HS-5 (cell line): ENCODE data around the gene DCLK2.
"Not testable (repeated sequence)": the region's sequence is repeated elsewhere in the genome, so short reads cannot be mapped to it uniquely, and the experiment has no call there.

Experiments used
- DNase-seq: peaks from one replicate; pipeline ENCODE4 v3.0.0-alpha.2; 2012; ENCODE audit warnings: low read depth

Gene DCLK2

GRCh38 chr4:150155391-150155790, 77.1 kb downstream of the DCLK2 start:
- DNase-seq = no peak

GRCh38 chr4:150156543-150156942, 78.3 kb downstream of the DCLK2 start:
- no peak for DNase-seq

- no peak for DNase-seq
Observed at GRCh38 chr4:150158041-150158440, 79.8 kb downstream of the DCLK2 start.

- no peak for DNase-seq
Observed at GRCh38 chr4:150160473-150160872, 82.2 kb downstream of the DCLK2 start.

GRCh38 chr4:150161109-150161508, 82.9 kb downstream of the DCLK2 start:
- DNase-seq = no peak

GRCh38 chr4:150162020-150162419, 83.8 kb downstream of the DCLK2 start:
- DNase-seq = not testable (repeated sequence)

DNA sequence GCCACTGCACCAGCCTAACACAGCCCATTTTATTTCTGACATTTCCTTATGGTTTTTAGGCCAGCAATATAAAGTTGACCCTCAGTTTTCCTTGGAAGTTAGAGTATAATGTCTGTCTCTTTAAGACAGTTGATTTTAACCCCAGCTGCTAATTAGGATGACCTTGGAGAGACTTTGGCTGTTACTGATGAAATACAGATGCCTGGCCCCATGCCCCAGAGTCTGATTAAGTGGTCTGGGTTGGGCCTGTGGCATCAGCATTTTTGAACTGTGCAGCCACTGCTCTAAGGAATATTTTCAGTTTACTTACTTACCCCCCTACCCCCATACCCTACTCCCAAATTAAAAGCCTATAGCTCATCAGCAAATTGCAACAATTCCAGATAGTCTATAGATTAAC, 85.8 kb downstream of the DCLK2 start:
- no peak for DNase-seq

DNA sequence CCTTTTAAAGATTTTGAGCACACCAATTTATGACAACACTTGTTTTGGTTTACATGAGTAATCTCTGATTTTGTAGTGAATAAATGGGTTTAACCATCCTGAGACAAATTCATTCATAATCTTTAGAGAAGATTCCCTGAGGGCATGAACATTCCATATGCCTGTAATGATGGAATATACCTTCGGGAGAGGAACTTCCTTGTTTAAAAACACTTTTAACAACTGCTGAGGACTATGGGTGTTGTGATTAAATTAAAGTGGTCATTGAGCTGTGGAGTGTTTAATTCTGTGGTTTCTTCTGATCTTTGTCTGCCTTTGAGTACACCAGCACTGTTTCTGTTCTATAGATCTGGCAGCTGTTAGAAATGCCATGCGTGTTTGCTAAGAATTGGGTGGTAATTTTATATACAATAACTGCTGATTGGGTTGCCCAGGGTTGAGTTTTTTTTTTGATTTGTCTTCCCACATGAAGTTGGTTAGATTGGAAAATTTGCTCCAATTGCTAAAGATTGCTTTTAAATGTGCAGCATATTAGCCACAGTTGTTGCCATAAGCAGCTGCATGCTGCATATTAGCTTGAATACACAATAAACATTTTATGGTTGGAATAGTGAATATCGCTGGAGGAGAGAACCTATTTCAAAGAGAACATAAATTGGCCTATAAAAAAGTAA, 86.8 kb downstream of the DCLK2 start:
- no peak for DNase-seq

DNA sequence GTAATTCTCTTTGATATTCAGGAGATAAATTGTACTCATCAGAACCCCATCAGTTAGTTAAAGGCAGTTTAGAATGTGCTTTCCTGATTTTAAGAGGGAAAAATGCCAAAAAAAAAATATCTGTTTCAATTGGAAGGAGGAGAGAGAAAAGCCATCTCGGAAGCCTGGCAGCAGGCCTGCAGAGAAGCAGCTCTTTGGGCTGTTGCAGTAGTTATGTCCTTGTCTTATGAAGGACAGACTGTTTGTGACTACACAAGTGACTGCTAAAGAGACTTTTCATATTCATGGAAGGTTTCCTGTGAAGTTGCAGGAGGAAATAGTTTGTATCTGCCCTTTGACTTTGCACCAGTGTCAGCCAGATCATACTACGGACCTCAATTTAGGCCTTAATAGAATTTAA, 88.8 kb downstream of the DCLK2 start:
- no peak for DNase-seq

- DNase-seq = no peak
Observed at GRCh38 chr4:150173432-150173861, 95.2 kb downstream of the DCLK2 start.

DNA sequence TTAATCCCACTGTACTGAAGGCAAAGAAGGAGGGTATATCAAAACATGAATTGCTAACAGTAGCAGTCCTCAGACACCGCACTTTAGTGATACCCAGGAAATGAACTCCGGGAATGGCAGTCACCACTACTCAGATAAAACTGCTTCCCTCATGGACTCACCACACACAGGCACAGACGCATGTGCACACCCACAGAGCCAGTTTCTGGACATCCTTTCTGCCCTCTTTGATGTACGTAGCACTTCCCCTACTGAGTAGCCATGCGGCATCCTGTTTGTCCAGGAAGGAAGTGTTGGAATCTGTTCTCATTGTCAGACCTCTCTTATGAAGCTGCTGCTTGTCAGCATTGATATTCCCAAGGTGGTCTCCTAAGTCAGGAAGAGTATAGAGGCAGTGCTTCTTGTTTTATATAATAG, 95.7 kb downstream of the DCLK2 start:
- no peak for DNase-seq

GRCh38 chr4:150176547-150176946, 98.3 kb downstream of the DCLK2 start:
- DNase-seq = peak; percentile 30

DNA sequence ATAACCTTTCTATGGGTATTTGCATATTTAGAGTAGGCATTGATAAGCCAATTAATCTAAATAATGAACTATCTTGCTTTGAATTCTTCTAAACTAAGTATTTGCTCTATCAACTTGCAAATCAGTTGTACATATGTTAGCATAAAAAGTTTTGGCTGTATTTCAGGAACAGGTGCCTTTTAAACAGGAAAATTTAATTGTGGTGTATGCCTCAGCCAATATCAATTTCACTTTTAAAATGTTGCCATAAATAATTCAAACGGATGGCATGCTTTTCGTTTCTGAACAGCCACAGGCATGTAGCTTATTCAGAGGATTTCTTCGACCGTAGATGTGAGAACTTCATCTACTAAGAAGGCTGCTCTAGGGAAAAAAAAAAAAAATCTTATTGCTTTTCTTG, 99.9 kb downstream of the DCLK2 start:
- DNase-seq = no peak

GRCh38 chr4:150181536-150181935, 103.3 kb downstream of the DCLK2 start:
- DNase-seq = no peak

GRCh38 chr4:150182794-150183193, 104.5 kb downstream of the DCLK2 start:
- no peak for DNase-seq

DNA sequence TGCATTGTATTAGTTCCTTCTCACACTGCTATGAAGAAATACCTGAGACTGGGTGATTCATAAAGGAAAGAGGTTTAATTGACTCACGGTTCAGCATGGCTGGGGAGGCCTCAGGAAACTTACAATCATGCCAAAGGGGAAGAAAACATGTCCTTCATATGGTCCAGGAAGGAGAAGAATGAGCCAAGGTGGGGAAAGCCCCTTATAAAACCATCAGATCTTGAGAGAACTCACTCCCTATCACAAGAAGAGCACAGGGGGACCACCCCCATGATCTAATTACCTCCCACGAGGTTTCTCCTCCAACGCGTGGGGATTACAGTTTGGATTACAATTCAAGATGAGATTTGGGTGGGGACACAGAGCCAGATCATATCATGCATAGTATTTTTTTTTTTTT, 106.8 kb downstream of the DCLK2 start:
- DNase-seq = not testable (repeated sequence)

GRCh38 chr4:150192986-150193385, 114.7 kb downstream of the DCLK2 start:
- no peak for DNase-seq

- DNase-seq = not testable (repeated sequence)
Observed at GRCh38 chr4:150197256-150197655, 119.0 kb downstream of the DCLK2 start.

DNA sequence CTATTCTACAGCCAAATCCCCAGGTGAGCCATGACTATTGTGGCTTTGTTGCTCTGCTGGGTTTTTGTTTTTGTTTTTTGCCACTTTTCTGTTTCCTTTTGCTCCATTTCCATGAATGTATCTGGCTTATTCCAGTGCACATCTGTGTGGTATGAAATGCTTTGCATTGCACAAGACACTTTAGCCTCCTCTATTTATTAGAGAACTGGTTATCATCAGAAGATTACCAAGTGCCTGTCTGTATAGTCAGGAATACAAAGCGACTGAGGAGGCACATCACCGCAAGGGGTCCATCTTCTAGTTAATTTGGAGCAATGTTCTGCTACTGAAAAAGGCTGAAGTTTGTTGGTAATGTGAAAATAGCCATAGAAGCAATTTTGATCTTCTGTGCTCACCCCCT, 120.8 kb downstream of the DCLK2 start:
- DNase-seq = no peak

- DNase-seq = no peak
Observed at GRCh38 chr4:150205016-150205415, 126.8 kb downstream of the DCLK2 start.

DNA sequence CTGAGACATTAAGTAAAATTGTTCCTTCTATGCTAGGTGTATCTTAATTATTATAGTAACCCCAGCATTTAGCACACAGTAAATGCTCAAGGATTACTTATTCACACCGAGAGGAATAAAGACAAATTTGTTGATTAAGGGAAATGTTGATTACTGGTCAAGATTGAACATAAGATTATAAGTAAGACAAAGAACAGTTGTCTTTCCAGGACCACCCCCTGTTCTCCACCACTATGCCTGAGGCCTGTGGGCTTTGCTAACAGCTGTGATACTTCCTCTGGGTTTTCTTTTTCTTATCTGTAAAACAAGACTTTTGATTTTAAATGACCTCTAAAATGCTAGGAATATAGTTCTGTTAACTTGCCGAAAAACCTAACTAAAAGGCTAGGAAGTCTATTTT, 128.0 kb downstream of the DCLK2 start:
- no peak for DNase-seq

DNA sequence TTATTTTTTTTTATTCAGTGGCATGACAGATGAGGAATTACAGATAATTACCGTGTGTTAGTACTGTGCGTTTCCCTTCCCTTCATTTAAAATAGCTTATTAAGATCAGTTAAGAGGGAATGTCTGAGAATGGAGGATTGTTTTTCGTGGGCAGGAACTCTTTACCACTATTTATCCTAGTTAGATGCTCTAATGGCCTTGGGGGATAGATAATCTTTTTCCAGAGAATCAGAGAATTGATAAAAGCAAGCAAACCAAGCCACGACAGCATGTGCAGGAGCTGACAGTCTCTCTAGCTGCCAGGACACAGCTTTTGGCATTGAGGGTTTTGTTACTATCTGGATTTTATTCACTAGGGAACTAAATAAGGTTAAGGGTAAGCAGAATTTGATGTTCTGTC, 128.7 kb downstream of the DCLK2 start:
- DNase-seq = no peak

DNA sequence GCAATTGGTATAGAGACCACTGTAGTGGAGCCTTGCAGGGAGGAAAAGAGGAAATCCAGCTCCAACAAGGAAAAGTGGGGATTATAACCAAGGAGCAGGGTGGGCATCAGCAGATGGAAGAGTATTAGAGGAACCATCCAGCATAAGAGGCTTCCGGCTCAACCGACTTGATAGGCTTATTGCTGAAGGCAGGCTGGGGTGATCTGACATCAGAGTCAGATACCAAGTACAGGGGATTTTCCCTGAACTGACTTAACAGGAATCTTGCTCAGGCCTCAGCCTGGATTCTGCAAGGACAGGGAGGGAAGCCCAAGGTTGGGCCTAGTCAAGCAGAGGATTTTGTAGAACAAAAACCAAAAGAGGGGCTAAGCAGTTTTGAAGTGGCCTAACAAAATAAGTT, 129.6 kb downstream of the DCLK2 start:
- no peak for DNase-seq

- DNase-seq = no peak
Observed at GRCh38 chr4:150209140-150209829, 131.0 kb downstream of the DCLK2 start.
